PC-3 (cell line): Measurements from ENCODE around the gene THSD8. TPM values are rescaled to one million over a fixed set of nuclear protein-coding genes. Genes with fewer than 3 reads are reported as not detected.

Experiments
- ATAC-seq: fragments of 200-7000 bp; cut with Tn5 transposase; 2 replicates; pipeline ENCODE4 v1.9.1; 2020; ENCODE audit warnings: mild to moderate bottlenecking, moderate library complexity
- BruUV-seq: library from RNA; stranded (reverse); fragments of 400-500 nt; replicated peaks from 2 replicates; lab custom pipeline; 2021; lab: Mats Ljungman, UMichigan
- CTCF ChIA-PET: fragments of 300-600 bp; sonication (Branson Sonifier 250); formaldehyde crosslinking; loops from one replicate; lab custom pipeline; 2022; ENCODE audit warnings: antibody characterized with exemption; lab: Charles Lee
- POLR2A ChIA-PET: fragments of 300-600 bp; sonication (Branson Sonifier 250); formaldehyde crosslinking; loops from one replicate; lab custom pipeline; 2022; ENCODE audit warnings: antibody characterized with exemption; ENCODE audit not compliant: unreplicated experiment; lab: Charles Lee
- DNase-seq: peaks from one replicate; pipeline ENCODE4 v3.0.0-alpha.2; 2015
- H2AFZ ChIP-seq: fragments of 300-600 bp; sonication (generic); 2 replicates; pipeline ENCODE4 v1.6.0; 2016; ENCODE audit warnings: antibody characterized with exemption, low read length
- H3F3A ChIP-seq: fragments of 300-600 bp; sonication (generic); one replicate; pipeline ENCODE4 v1.6.0; 2017; ENCODE audit warnings: antibody characterized with exemption, low read length, control low read depth, mild to moderate bottlenecking; ENCODE audit not compliant: unreplicated experiment
- H3K27ac ChIP-seq: fragments of 300-600 bp; sonication (generic); 2 replicates; pipeline ENCODE4 v1.5.1; 2016; ENCODE audit warnings: mild to moderate bottlenecking, low read length
- H3K27me3 ChIP-seq: fragments of 300-600 bp; sonication (generic); 2 replicates; pipeline ENCODE4 v1.6.1; 2016; ENCODE audit warnings: low read length, mixed read lengths
- H3K36me3 ChIP-seq: fragments of 300-600 bp; sonication (generic); 2 replicates; pipeline ENCODE4 v1.6.1; 2016; ENCODE audit warnings: low read depth, mixed run types, low read length, mixed read lengths
- H3K4me1 ChIP-seq: fragments of 300-600 bp; sonication (generic); 2 replicates; pipeline ENCODE4 v1.5.1; 2016; ENCODE audit warnings: low read length; ENCODE audit not compliant: insufficient read depth
- H3K4me2 ChIP-seq: fragments of 300-600 bp; sonication (generic); 2 replicates; pipeline ENCODE4 v1.6.0; 2016; ENCODE audit warnings: low read length
- H3K4me3 ChIP-seq: fragments of 300-600 bp; sonication (generic); 2 replicates; pipeline ENCODE4 v1.5.1; 2016; ENCODE audit warnings: mild to moderate bottlenecking, low read length, mixed read lengths
- H3K79me2 ChIP-seq: fragments of 300-600 bp; sonication (generic); 2 replicates; pipeline ENCODE4 v1.6.1; 2017; ENCODE audit warnings: low read length, mixed read lengths
- H3K9ac ChIP-seq: fragments of 300-600 bp; sonication (generic); 2 replicates; pipeline ENCODE4 v1.6.0; 2016; ENCODE audit warnings: mild to moderate bottlenecking, low read length
- H3K9me2 ChIP-seq: fragments of 300-600 bp; sonication (generic); replicated peaks from 2 replicates; pipeline ENCODE4 v1.6.1; 2016; ENCODE audit warnings: mixed run types, low read length, mixed read lengths
- H3K9me3 ChIP-seq: fragments of 300-600 bp; sonication (generic); 2 replicates; pipeline ENCODE4 v1.6.1; 2016; ENCODE audit warnings: low read length, mixed read lengths
- H4K20me1 ChIP-seq: fragments of 300-600 bp; sonication (generic); 2 replicates; pipeline ENCODE4 v1.6.1; 2016; ENCODE audit warnings: low read length, mixed read lengths
- EZH2 ChIP-seq: fragments of 300-600 bp; sonication (generic); IDR thresholded peaks from one replicate; pipeline ENCODE4 v1.6.1; 2017; ENCODE audit warnings: antibody characterized with exemption, mild to moderate bottlenecking, low read length; ENCODE audit not compliant: unreplicated experiment
- EZH2phosphoT487 ChIP-seq: fragments of 300-600 bp; sonication (generic); IDR thresholded peaks from 2 replicates; pipeline ENCODE4 v1.6.1; 2018; ENCODE audit warnings: mild to moderate bottlenecking, antibody characterized with exemption, low read length, borderline replicate concordance
- intact Hi-C: fragments of 100-400 bp; cut with micrococcal nuclease; formaldehyde crosslinking; loops from 2 replicates; pipeline ENCODE4 v1.9.0; 2023
- total RNA-seq: library from RNA; depleted of rRNA; stranded (reverse); fragments of >200 nt; gene quantifications from 2 replicates; pipeline ENCODE4 v1.2.3, GENCODE V29; 2014
- TF ChIP-seq, protein P1 (sequence below): fragments of 300-600 bp; sonication (generic); conservative IDR thresholded peaks from 2 replicates; pipeline ENCODE4 v1.5.1; 2017; ENCODE audit warnings: antibody characterized with exemption, low read depth, mild to moderate bottlenecking, low read length

The THSD8 gene
- total RNA-seq, 1 experiment from 2014 or later, result not detected

DNA sequence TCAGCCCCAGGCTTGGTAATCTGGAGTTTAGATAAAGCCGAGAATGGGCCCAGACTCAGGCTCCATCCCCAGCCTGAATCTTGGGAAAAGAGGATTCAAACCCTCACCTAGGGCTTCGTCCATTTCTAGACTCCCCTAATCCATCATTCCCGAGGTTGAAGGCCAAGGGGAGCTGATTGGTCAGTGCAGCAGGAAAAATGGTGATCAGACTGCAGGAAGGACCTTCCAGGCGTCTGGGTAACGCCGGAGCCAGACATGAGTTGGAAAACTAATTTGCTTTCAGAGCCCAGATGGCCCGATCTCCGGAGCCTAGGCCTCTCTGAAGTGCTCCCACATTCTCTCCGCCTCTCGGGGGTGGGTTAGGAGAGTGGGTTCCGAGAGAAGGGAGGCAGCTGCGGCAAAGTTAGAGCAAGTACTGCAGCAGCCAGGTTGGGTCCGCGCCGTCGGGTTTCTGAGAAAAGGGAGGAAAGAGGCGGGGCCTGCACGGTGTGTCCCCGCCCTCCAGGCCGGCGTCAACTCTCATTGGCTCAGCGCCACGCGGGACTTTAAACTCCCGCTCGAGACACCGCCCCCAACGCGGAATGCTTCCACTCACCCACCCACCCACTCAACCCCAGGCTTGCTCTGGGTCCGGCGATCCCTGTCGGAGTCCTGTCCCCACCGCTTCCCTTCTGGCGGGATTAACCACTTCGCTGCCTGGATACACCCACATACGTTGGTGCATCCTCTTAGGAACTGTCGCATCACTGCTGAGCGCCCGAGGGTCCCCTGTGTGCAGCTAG is 33.3 kb downstream of the THSD8 start:
- Histone ChIP-seq H3K9me2 (no peaks in the 10 kb centered on the region), H3K4me3 (peak overlapping the region; percentile 71; the same call in 1 of the 2 replicates), H3K9me3 (no peaks in the 10 kb centered on the region), H3F3A (peaks cover 4% of the 10 kb centered on the region), H3K36me3 (no peaks in the 10 kb centered on the region), H3K4me1 (peaks cover 17% of the 10 kb centered on the region), H3K27ac (no peak overlapping the region), H3K9ac (no peak overlapping the region), H4K20me1 (no peaks in the 10 kb centered on the region), H3K79me2 (no peaks in the 10 kb centered on the region), H2AFZ (peak overlapping the region; percentile 64), H3K4me2 (peak overlapping the region; percentile 83), H3K27me3 (peaks cover 11% of the 10 kb centered on the region)
- ATAC-seq, result 0 out of 2 replicates have a peak, but pooled peaks have one; percentile 8
- intact Hi-C loops, result loop anchor here (5.0 kb wide), 1 partner anchor 33 kb away; the partner anchor contains the start of genes PRDX2 and THSD8
- POLR2A ChIA-PET, result no interaction called here
- CTCF ChIA-PET, result no interaction called here
- TF ChIP-seq, protein P1, sequence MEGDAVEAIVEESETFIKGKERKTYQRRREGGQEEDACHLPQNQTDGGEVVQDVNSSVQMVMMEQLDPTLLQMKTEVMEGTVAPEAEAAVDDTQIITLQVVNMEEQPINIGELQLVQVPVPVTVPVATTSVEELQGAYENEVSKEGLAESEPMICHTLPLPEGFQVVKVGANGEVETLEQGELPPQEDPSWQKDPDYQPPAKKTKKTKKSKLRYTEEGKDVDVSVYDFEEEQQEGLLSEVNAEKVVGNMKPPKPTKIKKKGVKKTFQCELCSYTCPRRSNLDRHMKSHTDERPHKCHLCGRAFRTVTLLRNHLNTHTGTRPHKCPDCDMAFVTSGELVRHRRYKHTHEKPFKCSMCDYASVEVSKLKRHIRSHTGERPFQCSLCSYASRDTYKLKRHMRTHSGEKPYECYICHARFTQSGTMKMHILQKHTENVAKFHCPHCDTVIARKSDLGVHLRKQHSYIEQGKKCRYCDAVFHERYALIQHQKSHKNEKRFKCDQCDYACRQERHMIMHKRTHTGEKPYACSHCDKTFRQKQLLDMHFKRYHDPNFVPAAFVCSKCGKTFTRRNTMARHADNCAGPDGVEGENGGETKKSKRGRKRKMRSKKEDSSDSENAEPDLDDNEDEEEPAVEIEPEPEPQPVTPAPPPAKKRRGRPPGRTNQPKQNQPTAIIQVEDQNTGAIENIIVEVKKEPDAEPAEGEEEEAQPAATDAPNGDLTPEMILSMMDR, result no peak
- no peak for TF ChIP-seq EZH2
- no peak for TF ChIP-seq EZH2phosphoT487
- no TSS peak for BruUV-seq
- DNase-seq, result peak; percentile 64

DNA sequence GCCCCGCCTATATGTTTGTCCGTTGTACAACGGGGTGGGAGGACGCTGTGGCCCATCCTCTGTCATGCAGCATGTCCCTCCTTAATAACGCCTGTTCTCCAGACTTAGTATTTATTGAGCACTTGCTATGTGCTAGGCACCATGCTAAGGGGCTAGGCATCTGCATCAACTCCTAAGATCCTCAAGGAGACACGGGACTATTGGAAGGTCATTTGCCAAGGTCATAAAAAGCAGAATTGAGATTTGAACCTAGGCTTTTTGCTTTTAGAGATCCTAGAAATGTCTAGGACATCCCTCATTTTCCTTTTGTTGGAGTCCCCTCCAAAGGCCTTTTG is 34.6 kb downstream of the THSD8 start:
- Histone ChIP-seq H3K4me2 (peak overlapping the region; percentile 78; the same call in 1 of the 2 replicates), H3K4me3 (no peak overlapping the region)
- POLR2A ChIA-PET, result no interaction called here

More for the DNA sequence above, 34.6 kb downstream of the THSD8 start:
- H3K27ac ChIP-seq, result no peak overlapping the region
- H3F3A ChIP-seq, result peaks cover 10% of the 10 kb centered on the region
- peaks cover 17% of the 10 kb centered on the region for H3K4me1 ChIP-seq
- BruUV-seq, result no TSS peak
- no peaks in the 10 kb centered on the region for H3K36me3 ChIP-seq
- no peak overlapping the region for H3K9ac ChIP-seq
- no peaks in the 10 kb centered on the region for H3K9me3 ChIP-seq
- peaks cover 4% of the 10 kb centered on the region for H3K79me2 ChIP-seq
- H3K9me2 ChIP-seq, result no peaks in the 10 kb centered on the region
- no peak for DNase-seq
- ATAC-seq, result no peak
- H3K27me3 ChIP-seq, result peaks cover 11% of the 10 kb centered on the region
- TF ChIP-seq, protein P1, result no peak
- no peak for TF ChIP-seq EZH2phosphoT487
- TF ChIP-seq EZH2, result no peak
- no peak overlapping the region for H2AFZ ChIP-seq
- intact Hi-C loops, result loop anchor here (5.0 kb wide), 1 partner anchor 34 kb away; the partner anchor contains the start of genes PRDX2 and THSD8
- CTCF ChIA-PET, result interaction anchor here (0.7 kb wide), 1 partner anchor 41 kb away, joined by 3 read pairs; no protein-coding TSS in a partner anchor
- H4K20me1 ChIP-seq, result 0 out of 2 replicates have a peak, but pooled peaks cover 4% of the 10 kb centered on the region
